Neural cell (in vitro differentiated cells): Measurements from ENCODE around the gene AGFG2. TPM values are rescaled to one million over a fixed set of nuclear protein-coding genes. Genes with fewer than 3 reads are reported as not detected.
"Not testable (repeated sequence)": the region's sequence is repeated elsewhere in the genome, so short reads cannot be mapped to it uniquely, and the experiment has no call there.

ENCODE experiments used
- H2AFZ ChIP-seq: fragments of 200-600, 300-800 bp; sonication (generic), shearing (Covaris generic); 2 replicates; pipeline ENCODE4 v1.6.0; 2014; ENCODE audit warnings: low read depth, mild to moderate bottlenecking, antibody characterized with exemption, low read length, moderate library complexity
- H3F3A ChIP-seq: fragments of 200-600 bp; shearing (Covaris generic); 2 replicates; pipeline ENCODE4 v1.6.1; 2016; ENCODE audit warnings: mild to moderate bottlenecking, moderate library complexity, mixed read lengths, antibody characterized with exemption, low read length; ENCODE audit not compliant: insufficient read depth, poor library complexity, severe bottlenecking
- H3K27ac ChIP-seq: fragments of 200-600, 300-800 bp; sonication (generic), shearing (Covaris generic); 2 replicates; pipeline ENCODE4 v1.5.1; 2014; ENCODE audit warnings: mild to moderate bottlenecking, low read length, moderate library complexity
- H3K27me3 ChIP-seq: fragments of 300-800, 200-600 bp; sonication (generic), shearing (Covaris generic); 2 replicates; pipeline ENCODE4 v1.6.0; 2014; ENCODE audit warnings: mild to moderate bottlenecking, low read depth, low read length, moderate library complexity; ENCODE audit not compliant: insufficient read depth
- H3K36me3 ChIP-seq: fragments of 300-800, 200-600 bp; sonication (generic), shearing (Covaris generic); 2 replicates; pipeline ENCODE4 v1.5.1; 2014; ENCODE audit warnings: mild to moderate bottlenecking, antibody characterized with exemption, low read length, moderate library complexity; ENCODE audit not compliant: insufficient read depth
- H3K4me2 ChIP-seq: fragments of 300-800, 200-600 bp; sonication (generic), shearing (Covaris generic); 2 replicates; pipeline ENCODE4 v1.6.0; 2014; ENCODE audit warnings: mild to moderate bottlenecking, low read length
- H3K4me3 ChIP-seq: fragments of 300-800, 200-600 bp; sonication (generic), shearing (Covaris generic); 2 replicates; pipeline ENCODE4 v1.5.1; 2014; ENCODE audit warnings: mild to moderate bottlenecking, low read length, moderate library complexity
- H3K79me2 ChIP-seq: fragments of 200-600 bp; shearing (Covaris generic); replicated peaks from 2 replicates; pipeline ENCODE4 v1.6.0; 2014; ENCODE audit warnings: mild to moderate bottlenecking, low read length, moderate library complexity; ENCODE audit not compliant: insufficient read depth
- H3K9ac ChIP-seq: fragments of 300-800, 200-600 bp; sonication (generic), shearing (Covaris generic); 2 replicates; pipeline ENCODE4 v1.6.1; 2016; ENCODE audit warnings: mild to moderate bottlenecking, low read length, mixed read lengths
- H3K9me2 ChIP-seq: fragments of 200-600 bp; shearing (Covaris generic); 2 replicates; pipeline ENCODE4 v1.6.1; 2016; ENCODE audit warnings: mild to moderate bottlenecking, low read length, mixed read lengths; ENCODE audit not compliant: insufficient read depth
- H3K9me3 ChIP-seq: fragments of 200-600, 300-800 bp; sonication (generic), shearing (Covaris generic); 2 replicates; pipeline ENCODE4 v1.6.1; 2016; ENCODE audit warnings: mild to moderate bottlenecking, mixed run types, low read length, moderate library complexity, mixed read lengths
- H4K20me1 ChIP-seq: fragments of 200-600 bp; shearing (Covaris generic); 2 replicates; pipeline ENCODE4 v1.6.1; 2016; ENCODE audit warnings: mild to moderate bottlenecking, mixed run types; ENCODE audit not compliant: insufficient read depth
- CTCF ChIP-seq: fragments of 450-650 bp; IDR thresholded peaks from 2 replicates; pipeline ENCODE4 v1.5.1; 2014; ENCODE audit warnings: antibody characterized with exemption, mild to moderate bottlenecking, moderate library complexity; ENCODE audit not compliant: poor library complexity, severe bottlenecking
- EP300 ChIP-seq: fragments of 450-650 bp; conservative IDR thresholded peaks from 2 replicates; pipeline ENCODE4 v1.6.1; 2014; ENCODE audit warnings: antibody characterized with exemption, mild to moderate bottlenecking, moderate library complexity; ENCODE audit not compliant: poor library complexity, severe bottlenecking
- EZH2 ChIP-seq: fragments of 200-600, 300-800 bp; shearing (Covaris generic), sonication (generic); IDR thresholded peaks from 2 replicates; pipeline ENCODE4 v1.6.1; 2014; ENCODE audit warnings: antibody characterized with exemption, low read length, borderline replicate concordance, mild to moderate bottlenecking; ENCODE audit not compliant: insufficient read depth, poor library complexity, severe bottlenecking
- MXI1 ChIP-seq: fragments of 450-650 bp; conservative IDR thresholded peaks from 2 replicates; pipeline ENCODE4 v1.6.1; 2014; ENCODE audit warnings: antibody characterized with exemption, mild to moderate bottlenecking; ENCODE audit not compliant: poor library complexity, severe bottlenecking
- POLR2AphosphoS5 ChIP-seq: IDR thresholded peaks from 2 replicates; pipeline ENCODE4 v1.6.1; 2012
- RAD21 ChIP-seq: fragments of 450-650 bp; conservative IDR thresholded peaks from 2 replicates; pipeline ENCODE4 v1.6.1; 2014; ENCODE audit warnings: antibody characterized with exemption, mild to moderate bottlenecking, moderate library complexity
- SMC3 ChIP-seq: fragments of 450-650 bp; conservative IDR thresholded peaks from 2 replicates; pipeline ENCODE4 v1.6.1; 2014; ENCODE audit warnings: antibody characterized with exemption, mild to moderate bottlenecking, moderate library complexity; ENCODE audit not compliant: poor library complexity
- TAF1 ChIP-seq: IDR thresholded peaks from 2 replicates; pipeline ENCODE4 v1.6.1; 2012; ENCODE audit warnings: low read depth
- polyA plus RNA-seq: library from polyadenylated mRNA; depleted of rRNA; stranded (reverse); fragments of >200 nt; gene quantifications from 2 replicates; pipeline ENCODE4 v1.2.3, GENCODE V29; 2014
- TF ChIP-seq, protein P1 (sequence below): IDR thresholded peaks from 2 replicates; pipeline ENCODE4 v1.6.1; 2012; ENCODE audit warnings: borderline replicate concordance

Gene AGFG2
- polyA plus RNA-seq, 1 donor from 2014 or later: 3.4 TPM

DNA sequence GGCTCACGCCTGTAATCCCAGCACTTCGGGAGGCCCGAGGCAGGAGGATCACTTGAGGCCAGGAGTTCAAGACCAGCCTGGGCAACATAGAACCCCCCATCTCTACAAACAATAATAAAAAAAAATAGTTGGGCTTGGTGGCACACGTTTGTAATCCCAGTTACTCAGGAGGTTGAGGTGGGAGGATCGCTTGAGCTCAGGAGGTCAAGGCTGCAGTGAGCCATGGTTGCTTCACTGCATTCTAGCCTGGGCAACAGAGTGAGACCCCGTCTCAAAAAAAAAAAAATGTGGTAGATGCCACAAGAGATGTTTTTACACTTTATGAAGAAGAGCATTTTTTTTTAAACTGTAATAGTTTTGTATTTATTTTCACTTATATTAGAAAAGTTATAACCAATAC lies 42.5 kb upstream of the AGFG2 start:
- Histone ChIP-seq H3K4me3 (no peak overlapping the region), H3K79me2 (peaks cover 3% of the 10 kb centered on the region), H3K36me3 (no peaks in the 10 kb centered on the region), H3K27ac (no peak overlapping the region), H3K4me2 (no peak overlapping the region), H3K9me3 (no peaks in the 10 kb centered on the region), H3K27me3 (no peaks in the 10 kb centered on the region), H4K20me1 (no peaks in the 10 kb centered on the region), H3K9ac (no peak overlapping the region), H3F3A (no peaks in the 10 kb centered on the region), H3K9me2 (no peaks in the 10 kb centered on the region), H2AFZ (no peak overlapping the region)
- TF ChIP-seq EP300 (no peak), CTCF (no peak), MXI1 (no peak), POLR2AphosphoS5 (no peak), EZH2 (no peak), SMC3 (no peak), TAF1 (no peak), RAD21 (no peak)
- TF ChIP-seq, protein P1, sequence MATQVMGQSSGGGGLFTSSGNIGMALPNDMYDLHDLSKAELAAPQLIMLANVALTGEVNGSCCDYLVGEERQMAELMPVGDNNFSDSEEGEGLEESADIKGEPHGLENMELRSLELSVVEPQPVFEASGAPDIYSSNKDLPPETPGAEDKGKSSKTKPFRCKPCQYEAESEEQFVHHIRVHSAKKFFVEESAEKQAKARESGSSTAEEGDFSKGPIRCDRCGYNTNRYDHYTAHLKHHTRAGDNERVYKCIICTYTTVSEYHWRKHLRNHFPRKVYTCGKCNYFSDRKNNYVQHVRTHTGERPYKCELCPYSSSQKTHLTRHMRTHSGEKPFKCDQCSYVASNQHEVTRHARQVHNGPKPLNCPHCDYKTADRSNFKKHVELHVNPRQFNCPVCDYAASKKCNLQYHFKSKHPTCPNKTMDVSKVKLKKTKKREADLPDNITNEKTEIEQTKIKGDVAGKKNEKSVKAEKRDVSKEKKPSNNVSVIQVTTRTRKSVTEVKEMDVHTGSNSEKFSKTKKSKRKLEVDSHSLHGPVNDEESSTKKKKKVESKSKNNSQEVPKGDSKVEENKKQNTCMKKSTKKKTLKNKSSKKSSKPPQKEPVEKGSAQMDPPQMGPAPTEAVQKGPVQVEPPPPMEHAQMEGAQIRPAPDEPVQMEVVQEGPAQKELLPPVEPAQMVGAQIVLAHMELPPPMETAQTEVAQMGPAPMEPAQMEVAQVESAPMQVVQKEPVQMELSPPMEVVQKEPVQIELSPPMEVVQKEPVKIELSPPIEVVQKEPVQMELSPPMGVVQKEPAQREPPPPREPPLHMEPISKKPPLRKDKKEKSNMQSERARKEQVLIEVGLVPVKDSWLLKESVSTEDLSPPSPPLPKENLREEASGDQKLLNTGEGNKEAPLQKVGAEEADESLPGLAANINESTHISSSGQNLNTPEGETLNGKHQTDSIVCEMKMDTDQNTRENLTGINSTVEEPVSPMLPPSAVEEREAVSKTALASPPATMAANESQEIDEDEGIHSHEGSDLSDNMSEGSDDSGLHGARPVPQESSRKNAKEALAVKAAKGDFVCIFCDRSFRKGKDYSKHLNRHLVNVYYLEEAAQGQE: no peak

DNA sequence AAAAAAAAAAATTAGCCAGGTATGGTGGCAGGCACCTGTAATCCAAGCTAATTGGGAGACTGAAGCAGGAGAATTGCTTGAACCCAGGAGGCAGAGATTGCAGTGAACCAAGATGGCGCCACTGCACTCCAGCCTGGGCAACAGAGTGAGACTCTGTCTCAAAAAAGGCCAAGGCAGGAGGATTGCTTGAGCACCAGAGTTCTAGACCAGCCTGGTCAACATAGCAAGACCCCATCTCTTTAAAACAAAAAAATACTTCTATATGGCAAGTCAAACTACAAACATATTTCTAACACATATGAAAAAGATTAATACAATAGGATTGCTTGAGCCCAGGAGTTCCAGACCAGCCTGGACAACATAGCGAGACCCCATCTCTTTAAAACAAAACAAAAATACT lies 38.3 kb upstream of the AGFG2 start:
- not testable (repeated sequence) for H3F3A ChIP-seq, H3K36me3 ChIP-seq, H3K4me3 ChIP-seq, H3K9ac ChIP-seq, H3K27me3 ChIP-seq, H3K9me3 ChIP-seq, H3K79me2 ChIP-seq, H3K27ac ChIP-seq, H2AFZ ChIP-seq, H3K4me2 ChIP-seq, H3K9me2 ChIP-seq, H4K20me1 ChIP-seq

DNA sequence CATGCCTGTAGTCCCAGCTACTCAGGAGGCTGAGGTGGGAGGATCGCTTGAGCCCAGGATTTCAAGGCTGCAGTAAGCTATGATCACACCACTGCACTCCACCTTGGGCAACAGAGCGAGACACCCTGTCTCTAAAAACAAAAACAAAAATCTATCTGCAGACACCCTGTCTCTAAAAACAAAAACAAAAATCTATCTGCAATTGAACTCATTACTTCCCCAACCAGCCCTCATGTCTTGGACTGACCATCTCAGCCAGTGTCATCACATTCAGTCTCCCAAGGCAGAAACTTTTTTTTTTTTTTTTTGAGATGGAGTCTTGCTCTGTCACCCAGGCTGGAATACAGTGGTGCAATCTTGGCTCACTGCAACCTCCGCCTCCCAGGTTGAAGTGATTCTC lies 35.0 kb upstream of the AGFG2 start:
- H4K20me1 ChIP-seq, H2AFZ ChIP-seq, H3K4me3 ChIP-seq, H3K27me3 ChIP-seq, H3F3A ChIP-seq, H3K4me2 ChIP-seq, H3K9me3 ChIP-seq, H3K9ac ChIP-seq, H3K36me3 ChIP-seq, H3K79me2 ChIP-seq, H3K9me2 ChIP-seq, H3K27ac ChIP-seq: not testable (repeated sequence)
